NCI-H460 (cell line): ENCODE data around the gene NET1. TPM values are rescaled to one million over a fixed set of nuclear protein-coding genes. Genes with fewer than 3 reads are reported as not detected.

Experiments
- DNase-seq: peaks from one replicate; pipeline ENCODE4 v3.0.0-alpha.2; 2016; ENCODE audit warnings: low read depth; ENCODE audit errors: extremely low read depth
- total RNA-seq: library from RNA; depleted of rRNA; stranded (reverse); fragments of >200 nt; shearing (Covaris generic); gene quantifications from 2 replicates; pipeline ENCODE4 v1.2.3, GENCODE V29; 2014; rRNA removed

NET1 gene
- total RNA-seq, 1 experiment from 2014 or later, result 40.4 TPM

GRCh38 chr10:5497948-5498730 lies 85.8 kb downstream of the NET1 start:
- DNase-seq, result no peak

- DNase-seq, result no peak
These were observed 86.6 kb downstream of the NET1 start for GRCh38 chr10:5498791-5499492.

GRCh38 chr10:5499493-5500140 lies 87.3 kb downstream of the NET1 start, which contains the start of gene CALML5:
Gene CALML5 (minus strand): TSS chr10:5499570. CDS start chr10:5499438, 132 bp downstream.
- DNase-seq, result no peak

- DNase-seq, result no peak
These were observed 87.9 kb downstream of the NET1 start for GRCh38 chr10:5500162-5500670.

GRCh38 chr10:5500910-5501309 lies 88.6 kb downstream of the NET1 start:
- DNase-seq, result no peak

GRCh38 chr10:5502061-5502521 lies 89.7 kb downstream of the NET1 start:
- no peak for DNase-seq

- no peak for DNase-seq
These were observed 90.5 kb downstream of the NET1 start for GRCh38 chr10:5502571-5503476.

- no peak for DNase-seq
These were observed 91.1 kb downstream of the NET1 start for GRCh38 chr10:5503477-5503835.

GRCh38 chr10:5504146-5505072 lies 92.1 kb downstream of the NET1 start:
- no peak for DNase-seq

- DNase-seq, result no peak
These were observed 93.9 kb downstream of the NET1 start for GRCh38 chr10:5506246-5506645.

- no peak for DNase-seq
These were observed 94.6 kb downstream of the NET1 start for GRCh38 chr10:5506751-5507648.

- no peak for DNase-seq
These were observed 95.3 kb downstream of the NET1 start for GRCh38 chr10:5507649-5508131.

GRCh38 chr10:5508161-5508604 lies 95.8 kb downstream of the NET1 start:
- no peak for DNase-seq

Other genes starting within 250 kb of the NET1 start
- 0.10 TPM in 1 of 2 replicates, not detected in the other for gene AKR1C8, start 227.4 kb upstream of the NET1 start, total RNA-seq
- gene AKR1C4, start 215.7 kb upstream of the NET1 start, total RNA-seq, result not detected in 2 replicates
- not detected in 2 replicates for gene UCN3, start 47.6 kb upstream of the NET1 start, total RNA-seq
- 1.6 and 1.9 TPM in 2 replicates for gene TUBAL3, start 7.7 kb upstream of the NET1 start, total RNA-seq
- not detected in 2 replicates for gene CALML5, start 87.0 kb downstream of the NET1 start, total RNA-seq
- gene CALML3, start 112.4 kb downstream of the NET1 start, total RNA-seq, result not detected in 2 replicates